GM12865 (cell line): ENCODE results near the gene LTBP3.

Source experiments
- DNase-seq: peaks from one replicate; pipeline ENCODE4 v3.0.0; 2010; ENCODE audit warnings: low read depth
- H3K4me3 ChIP-seq: 2 replicates; pipeline ENCODE4 v1.5.1; 2011; ENCODE audit warnings: mild to moderate bottlenecking, low read depth, low read length, control low read depth
- CTCF ChIP-seq: IDR thresholded peaks from 2 replicates; pipeline ENCODE4 v1.5.1; 2011; ENCODE audit warnings: low read length, control low read depth, low read depth, inconsistent platforms; ENCODE audit not compliant: insufficient read depth; ENCODE audit errors: missing control alignments

Gene LTBP3

GRCh38 chr11:65590240-65590738 is 32.1 kb upstream of the LTBP3 start:
- no peak overlapping the region for H3K4me3 ChIP-seq
- DNase-seq = no peak
- no peak for TF ChIP-seq CTCF

- DNase-seq = peak; percentile 78
- H3K4me3 ChIP-seq = no peak overlapping the region
- TF ChIP-seq CTCF = no peak
Observed at GRCh38 chr11:65589444-65590239, 31.5 kb upstream of the LTBP3 start.

- H3K4me3 ChIP-seq = peak overlapping the region; percentile 49
- peak; percentile 85 for TF ChIP-seq CTCF
- peak; percentile 99 for DNase-seq
Observed at GRCh38 chr11:65588199-65589054, 30.3 kb upstream of the LTBP3 start.

GRCh38 chr11:65586676-65587075 is 28.5 kb upstream of the LTBP3 start:
- H3K4me3 ChIP-seq = peak overlapping the region; percentile 34
- DNase-seq = no peak

GRCh38 chr11:65586247-65586630 is 28.1 kb upstream of the LTBP3 start:
- DNase-seq = no peak
- peak overlapping the region; percentile 34; the same call in 1 of the 2 replicates for H3K4me3 ChIP-seq
- TF ChIP-seq CTCF = no peak

More at GRCh38 chr11:65586676-65587075, 28.5 kb upstream of the LTBP3 start:
- TF ChIP-seq CTCF = no peak

GRCh38 chr11:65585396-65586246 is 27.5 kb upstream of the LTBP3 start:
- DNase-seq = no peak
- no peak for TF ChIP-seq CTCF
- H3K4me3 ChIP-seq = no peak overlapping the region
